Measurements from ENCODE around the gene DHX8. TPM values are rescaled to one million over a fixed set of nuclear protein-coding genes. Genes with fewer than 3 reads are reported as not detected.
A peak's percentile ranks its signal among the peaks of the same experiment; 100 is the strongest.

The DHX8 gene
- polyA plus RNA-seq, 1 experiment = 47.3 TPM

GRCh38 chr17:43467981-43468581, 15.7 kb upstream of the DHX8 start:
- CTCF ChIA-PET = interaction anchor here (1.1 to 4.3 kb wide), 2 partner anchors 16 to 74 kb away, joined by 5 to 26 read pairs; partner anchors contain the start of gene DHX8
- POLR2A ChIA-PET = interaction anchor here (0.7 to 2.3 kb wide), 2 partner anchors 43 to 69 kb away, joined by 3 to 15 read pairs; partner anchors contain the start of gene ARL4D
- Histone ChIP-seq H3K27ac (ENCODE audit: low read depth, low read length) (no peak overlapping the region), H3K27me3 (ENCODE audit: control insufficient read depth, insufficient read depth, low read length) (no peaks in the 10 kb centered on the region), H3K4me3 (ENCODE audit: low read depth, low read length) (no peak overlapping the region), H3K9me3 (ENCODE audit: control insufficient read depth, insufficient read depth, low read length) (no peaks in the 10 kb centered on the region)
- no peak for DNase-seq (ENCODE audit: low read depth, low spot score)
- TF ChIP-seq, protein P1, sequence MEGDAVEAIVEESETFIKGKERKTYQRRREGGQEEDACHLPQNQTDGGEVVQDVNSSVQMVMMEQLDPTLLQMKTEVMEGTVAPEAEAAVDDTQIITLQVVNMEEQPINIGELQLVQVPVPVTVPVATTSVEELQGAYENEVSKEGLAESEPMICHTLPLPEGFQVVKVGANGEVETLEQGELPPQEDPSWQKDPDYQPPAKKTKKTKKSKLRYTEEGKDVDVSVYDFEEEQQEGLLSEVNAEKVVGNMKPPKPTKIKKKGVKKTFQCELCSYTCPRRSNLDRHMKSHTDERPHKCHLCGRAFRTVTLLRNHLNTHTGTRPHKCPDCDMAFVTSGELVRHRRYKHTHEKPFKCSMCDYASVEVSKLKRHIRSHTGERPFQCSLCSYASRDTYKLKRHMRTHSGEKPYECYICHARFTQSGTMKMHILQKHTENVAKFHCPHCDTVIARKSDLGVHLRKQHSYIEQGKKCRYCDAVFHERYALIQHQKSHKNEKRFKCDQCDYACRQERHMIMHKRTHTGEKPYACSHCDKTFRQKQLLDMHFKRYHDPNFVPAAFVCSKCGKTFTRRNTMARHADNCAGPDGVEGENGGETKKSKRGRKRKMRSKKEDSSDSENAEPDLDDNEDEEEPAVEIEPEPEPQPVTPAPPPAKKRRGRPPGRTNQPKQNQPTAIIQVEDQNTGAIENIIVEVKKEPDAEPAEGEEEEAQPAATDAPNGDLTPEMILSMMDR (IDR thresholded peaks at IDR 0.05; ENCODE audit: low read depth, low read length) = no peak

GRCh38 chr17:43468691-43469139, 15.1 kb upstream of the DHX8 start:
- Histone ChIP-seq H3K9me3 (ENCODE audit: control insufficient read depth, insufficient read depth, low read length) (no peaks in the 10 kb centered on the region), H3K27ac (ENCODE audit: low read depth, low read length) (no peak overlapping the region), H3K4me3 (ENCODE audit: low read depth, low read length) (no peak overlapping the region), H3K27me3 (ENCODE audit: control insufficient read depth, insufficient read depth, low read length) (no peaks in the 10 kb centered on the region)
- ChIA-PET POLR2A (interaction anchor here (0.6 to 2.3 kb wide), 5 partner anchors 15 to 108 kb away, joined by 3 to 15 read pairs (median 3); partner anchors contain the start of genes ARL4D and DHX8), CTCF (interaction anchor here (1.1 to 4.3 kb wide), 2 partner anchors 15 to 74 kb away, joined by 5 to 26 read pairs; partner anchors contain the start of gene DHX8)
- TF ChIP-seq, protein P1 (IDR thresholded peaks at IDR 0.05; ENCODE audit: low read depth, low read length) = no peak
- DNase-seq (ENCODE audit: low read depth, low spot score) = no peak

GRCh38 chr17:43469145-43469544, 14.6 kb upstream of the DHX8 start:
- no peaks in the 10 kb centered on the region for H3K27me3 ChIP-seq (ENCODE audit: control insufficient read depth, insufficient read depth, low read length)
- peak; percentile 23 for DNase-seq (ENCODE audit: low read depth, low spot score)
- H3K9me3 ChIP-seq (ENCODE audit: control insufficient read depth, insufficient read depth, low read length) = no peaks in the 10 kb centered on the region
- H3K27ac ChIP-seq (ENCODE audit: low read depth, low read length) = no peak overlapping the region
- ChIA-PET CTCF (interaction anchor here (2.7 to 4.3 kb wide), 2 partner anchors 15 to 75 kb away, joined by 18 to 26 read pairs; partner anchors contain the start of gene DHX8), POLR2A (interaction anchor here (0.6 to 2.3 kb wide), 4 partner anchors 15 to 108 kb away, joined by 3 to 15 read pairs (median 3); partner anchors contain the start of genes ARL4D and DHX8)
- TF ChIP-seq, protein P1 (IDR thresholded peaks at IDR 0.05; ENCODE audit: low read depth, low read length) = no peak
- H3K4me3 ChIP-seq (ENCODE audit: low read depth, low read length) = no peak overlapping the region

DNA sequence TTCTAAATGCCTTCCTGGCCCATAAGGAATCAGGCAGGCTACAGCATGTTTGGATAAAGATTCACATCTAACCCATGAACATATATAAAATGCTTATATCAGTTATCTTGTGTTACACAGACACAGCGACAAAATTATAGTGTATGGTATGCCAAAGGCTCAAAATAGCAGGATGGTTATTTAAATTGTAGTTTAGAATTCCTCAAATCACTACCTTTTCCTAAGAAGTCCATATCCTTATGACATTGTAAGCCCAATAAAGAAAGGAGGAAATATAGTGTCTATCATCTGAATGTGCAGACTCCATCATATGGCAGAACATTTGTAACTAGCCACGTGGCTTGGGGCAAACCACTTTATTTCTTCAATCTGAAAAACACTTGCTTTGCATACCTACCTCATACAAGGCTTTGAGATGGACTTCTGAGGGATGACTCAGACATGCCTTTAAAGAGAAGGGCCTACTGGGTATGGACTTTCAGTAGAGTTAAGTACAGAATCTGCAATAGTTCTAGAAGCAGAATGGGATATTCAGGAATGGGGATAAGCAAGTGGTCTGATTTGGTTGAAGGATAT, 12.1 kb upstream of the DHX8 start:
- no peaks in the 10 kb centered on the region for H3K9me3 ChIP-seq (ENCODE audit: control insufficient read depth, insufficient read depth, low read length)
- ChIA-PET POLR2A (no interaction called here), CTCF (interaction anchor here (1.0 to 2.7 kb wide), 3 partner anchors 12 to 78 kb away, joined by 3 to 18 read pairs (median 9); partner anchors contain the start of gene DHX8)
- no peak for DNase-seq (ENCODE audit: low read depth, low spot score)
- H3K27me3 ChIP-seq (ENCODE audit: control insufficient read depth, insufficient read depth, low read length) = no peaks in the 10 kb centered on the region
- H3K4me3 ChIP-seq (ENCODE audit: low read depth, low read length) = no peak overlapping the region
- no peak overlapping the region for H3K27ac ChIP-seq (ENCODE audit: low read depth, low read length)
- TF ChIP-seq, protein P1 (IDR thresholded peaks at IDR 0.05; ENCODE audit: low read depth, low read length) = no peak

Measured in AG04450 (cell line).